Measurements from ENCODE around the gene DSE.

Gene DSE

GRCh38 chr6:116387374-116387773 is 16.6 kb downstream of the DSE start:
- H3K36me3 Mint-ChIP-seq: no peaks in the 10 kb centered on the region
- H3K4me1 Mint-ChIP-seq (ENCODE audit: low read depth): peaks cover 3% of the 10 kb centered on the region

GRCh38 chr6:116388924-116389323 is 18.2 kb downstream of the DSE start:
- Mint-ChIP-seq H3K9me3 (ENCODE audit: low read depth) (no peaks in the 10 kb centered on the region), H3K27me3 (no peaks in the 10 kb centered on the region), H3K36me3 (no peaks in the 10 kb centered on the region), H3K4me1 (ENCODE audit: low read depth) (peaks cover 11% of the 10 kb centered on the region), H3K4me3 (no peak overlapping the region), H3K27ac (no peak overlapping the region)

More at GRCh38 chr6:116387374-116387773, 16.6 kb downstream of the DSE start:
- Mint-ChIP-seq H3K27me3 (peaks cover 1% of the 10 kb centered on the region), H3K27ac (no peak overlapping the region), H3K9me3 (ENCODE audit: low read depth) (no peaks in the 10 kb centered on the region), H3K4me3 (no peak overlapping the region)

- no peak overlapping the region for H3K27ac Mint-ChIP-seq
- H3K4me1 Mint-ChIP-seq (ENCODE audit: low read depth): peaks cover 11% of the 10 kb centered on the region
- no peak overlapping the region for H3K4me3 Mint-ChIP-seq
- no peaks in the 10 kb centered on the region for H3K27me3 Mint-ChIP-seq
- no peaks in the 10 kb centered on the region for H3K9me3 Mint-ChIP-seq (ENCODE audit: low read depth)
- H3K36me3 Mint-ChIP-seq: no peaks in the 10 kb centered on the region
These were observed 18.6 kb downstream of the DSE start for GRCh38 chr6:116389357-116389756.

GRCh38 chr6:116390581-116390980 is 19.8 kb downstream of the DSE start:
- peaks cover 11% of the 10 kb centered on the region for H3K4me1 Mint-ChIP-seq (ENCODE audit: low read depth)
- no peaks in the 10 kb centered on the region for H3K36me3 Mint-ChIP-seq
- no peaks in the 10 kb centered on the region for H3K9me3 Mint-ChIP-seq (ENCODE audit: low read depth)
- H3K27me3 Mint-ChIP-seq: no peaks in the 10 kb centered on the region
- H3K27ac Mint-ChIP-seq: no peak overlapping the region
- H3K4me3 Mint-ChIP-seq: no peak overlapping the region

GRCh38 chr6:116392132-116393013 is 21.6 kb downstream of the DSE start:
- Mint-ChIP-seq H3K27me3 (no peaks in the 10 kb centered on the region), H3K27ac (no peak overlapping the region), H3K4me1 (ENCODE audit: low read depth) (peaks cover 11% of the 10 kb centered on the region), H3K36me3 (no peaks in the 10 kb centered on the region), H3K4me3 (no peak overlapping the region), H3K9me3 (ENCODE audit: low read depth) (no peaks in the 10 kb centered on the region)

- no peaks in the 10 kb centered on the region for H3K9me3 Mint-ChIP-seq (ENCODE audit: low read depth)
- no peaks in the 10 kb centered on the region for H3K27me3 Mint-ChIP-seq
- H3K36me3 Mint-ChIP-seq: no peaks in the 10 kb centered on the region
- no peak overlapping the region for H3K4me3 Mint-ChIP-seq
- H3K4me1 Mint-ChIP-seq (ENCODE audit: low read depth): peaks cover 11% of the 10 kb centered on the region
- no peak overlapping the region for H3K27ac Mint-ChIP-seq
These were observed 22.7 kb downstream of the DSE start for GRCh38 chr6:116393430-116393829.

- Mint-ChIP-seq H3K4me3 (no peak overlapping the region), H3K27ac (no peak overlapping the region), H3K9me3 (ENCODE audit: low read depth) (no peaks in the 10 kb centered on the region), H3K36me3 (peaks cover 5% of the 10 kb centered on the region), H3K27me3 (no peaks in the 10 kb centered on the region), H3K4me1 (ENCODE audit: low read depth) (peaks cover 11% of the 10 kb centered on the region)
These were observed 24.9 kb downstream of the DSE start for GRCh38 chr6:116395647-116396046.

GRCh38 chr6:116396441-116396840 is 25.7 kb downstream of the DSE start:
- Mint-ChIP-seq H3K27ac (no peak overlapping the region), H3K4me1 (ENCODE audit: low read depth) (peaks cover 11% of the 10 kb centered on the region), H3K27me3 (no peaks in the 10 kb centered on the region), H3K4me3 (no peak overlapping the region), H3K36me3 (peaks cover 5% of the 10 kb centered on the region), H3K9me3 (ENCODE audit: low read depth) (no peaks in the 10 kb centered on the region)

GRCh38 chr6:116397914-116398313 is 27.2 kb downstream of the DSE start:
- Mint-ChIP-seq H3K4me1 (ENCODE audit: low read depth) (peaks cover 3% of the 10 kb centered on the region), H3K27me3 (no peaks in the 10 kb centered on the region), H3K9me3 (ENCODE audit: low read depth) (no peaks in the 10 kb centered on the region), H3K4me3 (no peak overlapping the region), H3K36me3 (peaks cover 5% of the 10 kb centered on the region), H3K27ac (no peak overlapping the region)

- H3K9me3 Mint-ChIP-seq (ENCODE audit: low read depth): no peaks in the 10 kb centered on the region
- H3K27ac Mint-ChIP-seq: no peak overlapping the region
- no peaks in the 10 kb centered on the region for H3K4me1 Mint-ChIP-seq (ENCODE audit: low read depth)
- H3K36me3 Mint-ChIP-seq: peaks cover 5% of the 10 kb centered on the region
- no peak overlapping the region for H3K4me3 Mint-ChIP-seq
- H3K27me3 Mint-ChIP-seq: no peaks in the 10 kb centered on the region
These were observed 27.7 kb downstream of the DSE start for GRCh38 chr6:116398316-116399010.

- Mint-ChIP-seq H3K27ac (no peak overlapping the region), H3K4me3 (no peak overlapping the region), H3K9me3 (ENCODE audit: low read depth) (no peaks in the 10 kb centered on the region), H3K4me1 (ENCODE audit: low read depth) (no peaks in the 10 kb centered on the region), H3K36me3 (peaks cover 5% of the 10 kb centered on the region), H3K27me3 (no peaks in the 10 kb centered on the region)
These were observed 28.5 kb downstream of the DSE start for GRCh38 chr6:116399287-116399686.

- no peaks in the 10 kb centered on the region for H3K27me3 Mint-ChIP-seq
- H3K4me3 Mint-ChIP-seq: no peak overlapping the region
- no peaks in the 10 kb centered on the region for H3K4me1 Mint-ChIP-seq (ENCODE audit: low read depth)
- H3K27ac Mint-ChIP-seq: no peak overlapping the region
- no peaks in the 10 kb centered on the region for H3K9me3 Mint-ChIP-seq (ENCODE audit: low read depth)
- peaks cover 5% of the 10 kb centered on the region for H3K36me3 Mint-ChIP-seq
These were observed 29.6 kb downstream of the DSE start for GRCh38 chr6:116400328-116400727.

GRCh38 chr6:116402108-116402937 is 31.6 kb downstream of the DSE start:
- Mint-ChIP-seq H3K27ac (no peak overlapping the region), H3K4me1 (ENCODE audit: low read depth) (no peaks in the 10 kb centered on the region), H3K9me3 (ENCODE audit: low read depth) (no peaks in the 10 kb centered on the region), H3K36me3 (peaks cover 9% of the 10 kb centered on the region), H3K27me3 (no peaks in the 10 kb centered on the region), H3K4me3 (no peak overlapping the region)

- no peak overlapping the region for H3K27ac Mint-ChIP-seq
- no peaks in the 10 kb centered on the region for H3K4me1 Mint-ChIP-seq (ENCODE audit: low read depth)
- H3K36me3 Mint-ChIP-seq: peaks cover 9% of the 10 kb centered on the region
- H3K27me3 Mint-ChIP-seq: no peaks in the 10 kb centered on the region
- H3K4me3 Mint-ChIP-seq: no peak overlapping the region
- no peaks in the 10 kb centered on the region for H3K9me3 Mint-ChIP-seq (ENCODE audit: low read depth)
These were observed 32.5 kb downstream of the DSE start for GRCh38 chr6:116403205-116403604.

GRCh38 chr6:116404696-116405095 is 33.9 kb downstream of the DSE start:
- Mint-ChIP-seq H3K27ac (no peak overlapping the region), H3K4me1 (ENCODE audit: low read depth) (no peaks in the 10 kb centered on the region), H3K4me3 (no peak overlapping the region), H3K36me3 (peaks cover 6% of the 10 kb centered on the region), H3K9me3 (ENCODE audit: low read depth) (no peaks in the 10 kb centered on the region), H3K27me3 (no peaks in the 10 kb centered on the region)

All from activated naive CD8-positive, alpha-beta T cell (primary cell).